ENCODE results near the gene ANXA4. TPM values are rescaled to one million over a fixed set of nuclear protein-coding genes. Genes with fewer than 3 reads are reported as not detected.
"Not testable (repeated sequence)": the region's sequence is repeated elsewhere in the genome, so short reads cannot be mapped to it uniquely, and the experiment has no call there.

ANXA4 gene
- total RNA-seq, 1 experiment from 2014 or later = 51.1 TPM

- Histone ChIP-seq H3K9ac (ENCODE audit: low read length) (no peak overlapping the region), H3K4me2 (ENCODE audit: low read length) (no peak overlapping the region), H3K27me3 (ENCODE audit: low read length) (no peaks in the 10 kb centered on the region), H3K9me3 (ENCODE audit: low read length) (no peaks in the 10 kb centered on the region), H3K9me2 (replicated peaks; ENCODE audit: low read length) (no peaks in the 10 kb centered on the region), H3K4me3 (ENCODE audit: low read length) (no peak overlapping the region), H3K27ac (ENCODE audit: low read length) (no peak overlapping the region), H3K4me1 (ENCODE audit: insufficient read depth, low read length) (0 out of 2 replicates have a peak, but pooled peaks cover under 1% of the 10 kb centered on the region), H3K36me3 (ENCODE audit: low read depth, low read length) (no peaks in the 10 kb centered on the region), H2AFZ (ENCODE audit: low read length) (no peak overlapping the region), H4K20me1 (ENCODE audit: low read length) (no peaks in the 10 kb centered on the region), H3F3A (ENCODE audit: low read length, unreplicated experiment) (no peaks in the 10 kb centered on the region), H3K79me2 (ENCODE audit: low read length) (no peaks in the 10 kb centered on the region)
- ChIA-PET CTCF (no interaction called here), POLR2A (ENCODE audit: unreplicated experiment) (no interaction called here)
- ATAC-seq (no peak), DNase-seq (no peak)
- TF ChIP-seq CTCF (conservative IDR thresholded peaks at IDR 0.05; ENCODE audit: low read depth, low read length) (no peak), EZH2 (IDR thresholded peaks at IDR 0.05; ENCODE audit: low read length, unreplicated experiment) (no peak), EZH2phosphoT487 (IDR thresholded peaks at IDR 0.05; ENCODE audit: borderline replicate concordance, low read length) (no peak)
- BruUV-seq (replicated peaks) = no TSS peak
- intact Hi-C loops (cut with micrococcal nuclease) = no loop called here
Measured at GRCh38 chr2:69734854-69735544, 6.9 kb upstream of the ANXA4 start.

- Histone ChIP-seq H3F3A (ENCODE audit: low read length, unreplicated experiment) (peaks cover 5% of the 10 kb centered on the region), H3K4me1 (ENCODE audit: insufficient read depth, low read length) (peaks cover 6% of the 10 kb centered on the region), H3K9me2 (replicated peaks; ENCODE audit: low read length) (no peaks in the 10 kb centered on the region), H3K4me3 (ENCODE audit: low read length) (no peak overlapping the region), H3K36me3 (ENCODE audit: low read depth, low read length) (no peaks in the 10 kb centered on the region), H3K79me2 (ENCODE audit: low read length) (no peaks in the 10 kb centered on the region), H3K27ac (ENCODE audit: low read length) (no peak overlapping the region), H4K20me1 (ENCODE audit: low read length) (no peaks in the 10 kb centered on the region), H3K4me2 (ENCODE audit: low read length) (no peak overlapping the region), H3K9ac (ENCODE audit: low read length) (no peak overlapping the region), H3K9me3 (ENCODE audit: low read length) (no peaks in the 10 kb centered on the region), H3K27me3 (ENCODE audit: low read length) (no peaks in the 10 kb centered on the region), H2AFZ (ENCODE audit: low read length) (no peak overlapping the region)
- ChIA-PET CTCF (no interaction called here), POLR2A (ENCODE audit: unreplicated experiment) (no interaction called here)
- no TSS peak for BruUV-seq (replicated peaks)
- no peak for ATAC-seq
- TF ChIP-seq CTCF (conservative IDR thresholded peaks at IDR 0.05; ENCODE audit: low read depth, low read length) (no peak), EZH2phosphoT487 (IDR thresholded peaks at IDR 0.05; ENCODE audit: borderline replicate concordance, low read length) (no peak), EZH2 (IDR thresholded peaks at IDR 0.05; ENCODE audit: low read length, unreplicated experiment) (no peak)
- no peak for DNase-seq
- intact Hi-C loops (cut with micrococcal nuclease) = no loop called here
Measured at GRCh38 chr2:69735686-69736085, 6.2 kb upstream of the ANXA4 start.

GRCh38 chr2:69738149-69738548, 3.8 kb upstream of the ANXA4 start:
- H3K4me3 ChIP-seq (ENCODE audit: low read length); H3K27me3 ChIP-seq (ENCODE audit: low read length); H3K9me3 ChIP-seq (ENCODE audit: low read length); POLR2A ChIA-PET (ENCODE audit: unreplicated experiment); H3K27ac ChIP-seq (ENCODE audit: low read length); CTCF ChIA-PET; ATAC-seq; H3K9me2 ChIP-seq (replicated peaks; ENCODE audit: low read length); H3F3A ChIP-seq (ENCODE audit: low read length, unreplicated experiment); H3K9ac ChIP-seq (ENCODE audit: low read length); H3K4me2 ChIP-seq (ENCODE audit: low read length); BruUV-seq (replicated peaks); intact Hi-C loops (cut with micrococcal nuclease); H4K20me1 ChIP-seq (ENCODE audit: low read length); H2AFZ ChIP-seq (ENCODE audit: low read length); H3K36me3 ChIP-seq (ENCODE audit: low read depth, low read length); DNase-seq: not testable (repeated sequence)
- H3K79me2 ChIP-seq (ENCODE audit: low read length) = peaks cover 12% of the 10 kb centered on the region
- H3K4me1 ChIP-seq (ENCODE audit: insufficient read depth, low read length) = peaks cover 17% of the 10 kb centered on the region

Data from PC-3 (cell line).